Psoas muscle (tissue), 8 donors: ENCODE measurements around the gene DUS4L. TPM values are rescaled to one million over a fixed set of nuclear protein-coding genes. Genes with fewer than 3 reads are reported as not detected.
A peak's percentile ranks its signal among the peaks of the same experiment; 100 is the strongest.

Experiments used
- ATAC-seq, 4 donors: fragments of 200-7000 bp; cut with Tn5 transposase; one replicate each; pipeline ENCODE4 v1.9.1; 2020; ENCODE audit warnings: moderate library complexity in 3 of 4, mild to moderate bottlenecking in 2 of 4
- DNase-seq, 2 donors: peaks; one replicate each; pipeline ENCODE4 v3.0.0-alpha.2; 2020
- H3K27ac ChIP-seq: fragments of 200-600 bp; one replicate; pipeline ENCODE4 v1.8.0; 2022
- H3K27me3 ChIP-seq, 3 donors: fragments of 200-600 bp in 1 of 3; one replicate each; pipeline versions ENCODE4 v1.6.1 to v1.8.0; 2013 to 2022; ENCODE audit warnings: low read length in 2 of 3, mild to moderate bottlenecking in 2 of 3, moderate library complexity in 1 of 3; ENCODE audit not compliant: insufficient read depth in 3 of 3
- H3K36me3 ChIP-seq, 2 donors: fragments of 200-600 bp in 1 of 2; one replicate each; pipeline versions ENCODE4 v1.6.1 to v1.8.0; 2013 to 2022; ENCODE audit warnings: low read depth in 1 of 2, mild to moderate bottlenecking in 1 of 2, moderate library complexity in 1 of 2; ENCODE audit not compliant: insufficient read depth in 1 of 2
- H3K4me1 ChIP-seq: fragments of 200-600 bp; one replicate; pipeline ENCODE4 v1.8.0; 2022
- H3K4me3 ChIP-seq: fragments of 200-600 bp; one replicate; pipeline ENCODE4 v1.8.0; 2022; ENCODE audit warnings: mild to moderate bottlenecking
- H3K9me3 ChIP-seq: fragments of 200-600 bp; one replicate; pipeline ENCODE4 v1.8.0; 2022
- CTCF ChIP-seq: fragments of 200-600 bp; IDR thresholded peaks from one replicate; pipeline ENCODE4 v1.8.0; 2022; ENCODE audit warnings: antibody characterized with exemption
- WGBS, 3 donors: extraction: QIAGEN DNeasy Blood & Tissue Kit; methylation state at CpG; one replicate each; pipeline versions ENCODE4 v1.1.6 to v1.1.7; 2013; 5-methylcytosine and 5-hydroxymethylcytosine counted together
- intact Hi-C, 2 donors: fragments of 100-400 bp; cut with DNase I; formaldehyde crosslinking; loops; one replicate each; pipeline versions ENCODE4 v1.11.0 to v1.14.2; 2022
- polyA plus RNA-seq, 3 donors: library from polyadenylated mRNA; stranded (reverse); fragments of 200-250 nt; gene quantifications; one replicate each; pipeline ENCODE4 v1.2.3, GENCODE V29; 2013
- total RNA-seq, 4 donors: library from RNA; stranded (reverse); fragmentation: NEBNext Ultra II Directional in 2 of 4; extraction: Animal tissue kit (Norgen Biotek cat#: 25700) in 2 of 4; gene quantifications; one replicate each; pipeline versions ENCODE4 v1.2.1 to v1.2.4, GENCODE V29; 2021 to 2023
- donor health status: healthy with polysubstance abuse.
- donor health status: DM: no; HTN: no; CAD: no; lungs with moderate emphysema.
- donor health status: Bipolar disorder and iron deficiency.
- donor health status: healthy.
- donor health status: DM: yes; HTN: yes; CAD: no.
- donor health status: DM: no; HTN: no; CAD: no.
- donor health status: DM: no; HTN: no; CAD: no.
- donor health status: DM: yes; HTN: yes; CAD: no.

Gene DUS4L
- total and polyA plus RNA-seq, 7 donors: 1.6 to 4.9 (median 3.8) TPM

- DNase-seq (no peak), ATAC-seq (no peak)
- no peak overlapping the region for H3K27ac ChIP-seq
- TF ChIP-seq CTCF: no peak
- intact Hi-C loops: loop anchor here in 1 of 2 donors (10.0 kb wide), 1 partner anchor 397 kb away; no protein-coding TSS in a partner anchor
- peaks cover 7% of the 10 kb centered on the region for H3K4me1 ChIP-seq
- no peaks in the 10 kb centered on the region for H3K9me3 ChIP-seq
- H3K36me3 ChIP-seq: peaks cover 2 to 55% of the 10 kb centered on the region in 2 donors
- no peaks in the 10 kb centered on the region for H3K27me3 ChIP-seq
- H3K4me3 ChIP-seq: no peak overlapping the region
- WGBS, 3 donors: 43 to 73% (median 56%) methylated on average over 3 of the region's 3 CpGs
Measured at GRCh38 chr7:107591421-107591820, 27.6 kb downstream of the DUS4L start.

DNA sequence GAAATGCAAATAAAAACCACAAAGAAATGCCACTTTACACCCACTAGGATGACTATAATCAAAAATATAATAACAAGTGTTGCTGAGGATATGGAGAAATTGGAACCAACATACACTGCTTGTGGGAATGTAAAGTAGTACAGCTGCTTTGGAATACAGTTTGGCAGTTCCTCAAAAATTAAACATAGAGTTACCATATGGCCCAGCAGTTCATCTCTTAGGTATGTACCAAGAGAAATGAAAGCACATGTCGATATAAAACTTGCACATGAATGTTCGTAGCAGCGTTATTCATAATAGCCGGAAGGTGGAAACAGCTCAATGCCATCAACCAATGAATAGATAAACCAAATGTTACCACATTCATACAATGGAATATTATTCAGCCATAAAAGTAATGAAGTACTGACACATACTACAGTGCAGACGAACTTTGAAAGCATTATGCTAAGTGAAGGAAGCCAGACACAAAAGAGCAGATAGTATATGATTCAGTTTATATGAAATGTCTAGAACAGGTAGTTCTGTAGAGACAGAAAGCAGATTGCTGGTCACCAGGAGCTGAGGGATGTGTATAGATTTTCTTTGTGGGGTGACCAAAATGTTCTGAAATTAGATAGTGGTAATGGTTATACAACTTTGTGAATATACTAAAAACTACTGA is 28.7 kb downstream of the DUS4L start:
- intact Hi-C loops: loop anchor here in 1 of 2 donors (10.0 kb wide), 1 partner anchor 398 kb away; no protein-coding TSS in a partner anchor

GRCh38 chr7:107593025-107593410 is 29.2 kb downstream of the DUS4L start:
- H3K4me3 ChIP-seq: no peak overlapping the region
- DNase-seq (no peak), ATAC-seq (no peak)
- TF ChIP-seq CTCF: no peak
- H3K36me3 ChIP-seq: peaks cover 2 to 52% of the 10 kb centered on the region in 2 donors
- no peak overlapping the region for H3K27ac ChIP-seq
- peaks cover 16% of the 10 kb centered on the region for H3K4me1 ChIP-seq
- no peaks in the 10 kb centered on the region for H3K9me3 ChIP-seq
- intact Hi-C loops: loop anchor here in 1 of 2 donors (10.0 kb wide), 1 partner anchor 398 kb away; no protein-coding TSS in a partner anchor
- no peaks in the 10 kb centered on the region for H3K27me3 ChIP-seq
- WGBS, 3 donors: 91 to 100% (median 92%) methylated on average over 1 of the region's 1 CpG

More for the DNA sequence above, 28.7 kb downstream of the DUS4L start:
- DNase-seq (no peak), ATAC-seq (no peak)
- no peak overlapping the region for H3K27ac ChIP-seq
- no peak overlapping the region for H3K4me3 ChIP-seq
- no peaks in the 10 kb centered on the region for H3K9me3 ChIP-seq
- 79 to 87% (median 86%) methylated on average over 5 of the region's 5 CpGs for WGBS, 3 donors
- H3K4me1 ChIP-seq: peaks cover 16% of the 10 kb centered on the region
- H3K27me3 ChIP-seq: no peaks in the 10 kb centered on the region
- no peak for TF ChIP-seq CTCF
- peaks cover 2 to 51% of the 10 kb centered on the region in 2 donors for H3K36me3 ChIP-seq

DNA sequence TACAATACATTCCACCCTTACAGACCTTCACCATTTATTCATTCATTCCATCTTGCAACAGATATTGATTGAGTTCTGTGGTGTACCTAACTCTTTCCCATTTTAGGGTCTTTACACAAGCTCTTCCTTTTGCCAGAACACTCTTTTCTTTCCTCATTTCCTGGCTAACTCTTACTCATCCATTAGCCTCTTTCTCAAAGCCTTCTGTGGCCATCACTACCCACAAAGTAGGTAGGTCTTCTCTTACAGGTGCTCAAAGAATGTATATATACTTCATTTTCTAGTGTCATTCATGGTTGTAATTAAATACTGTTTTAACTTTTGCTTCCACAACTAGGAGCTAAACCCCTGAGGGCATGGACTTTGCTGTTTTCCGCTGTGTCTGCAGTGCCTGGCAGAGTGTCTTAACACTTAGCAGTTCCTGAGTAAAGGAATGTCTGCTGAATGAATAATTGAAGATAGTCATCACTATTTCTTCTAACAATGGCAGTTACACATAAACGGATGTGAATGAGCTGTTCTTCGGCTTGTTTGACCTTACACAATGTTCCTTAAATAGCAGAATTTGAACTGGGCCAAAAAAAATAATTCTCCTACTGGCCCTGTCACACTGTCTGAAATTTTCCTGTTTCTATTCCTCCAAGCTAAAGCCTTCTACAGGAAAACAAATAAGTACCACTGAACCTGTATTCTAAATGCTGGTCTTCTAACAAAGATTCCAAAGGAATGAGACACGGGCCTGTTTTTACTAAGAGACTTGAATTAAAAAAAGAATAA is 31.4 kb downstream of the DUS4L start:
- intact Hi-C loops: loop anchor here in 1 of 2 donors (10.0 kb wide), 1 partner anchor 400 kb away; no protein-coding TSS in a partner anchor
- Histone ChIP-seq H3K36me3 (peaks cover 2 to 55% of the 10 kb centered on the region in 2 donors), H3K4me1 (peaks cover 16% of the 10 kb centered on the region), H3K9me3 (no peaks in the 10 kb centered on the region), H3K27ac (peak overlapping the region; percentile 71), H3K4me3 (no peak overlapping the region), H3K27me3 (no peaks in the 10 kb centered on the region)
- no peak for TF ChIP-seq CTCF
- WGBS, 3 donors: 48 to 59% (median 49%) methylated on average over 4 of the region's 4 CpGs
- ATAC-seq: peak; percentile 61 to 83 (median 74)
- no peak for DNase-seq
